Brain pericyte (primary cell): Measurements from ENCODE around the gene HPCAL4.

Experiments
- DNase-seq: peaks from one replicate; pipeline ENCODE4 v3.0.0-alpha.2; 2012; ENCODE audit warnings: low read depth, low spot score

Gene HPCAL4

GRCh38 chr1:39701049-39701439 lies 9.8 kb upstream of the HPCAL4 start:
- DNase-seq, result no peak

- DNase-seq, result no peak
These were observed 9.1 kb upstream of the HPCAL4 start for GRCh38 chr1:39700348-39700747.

GRCh38 chr1:39699419-39699818 lies 8.2 kb upstream of the HPCAL4 start:
- DNase-seq, result no peak

GRCh38 chr1:39698568-39698967 lies 7.3 kb upstream of the HPCAL4 start:
- no peak for DNase-seq

- DNase-seq, result no peak
These were observed 5.2 kb upstream of the HPCAL4 start for GRCh38 chr1:39696448-39696847.

GRCh38 chr1:39695016-39695415 lies 3.8 kb upstream of the HPCAL4 start:
- DNase-seq, result no peak

GRCh38 chr1:39694026-39694425 lies 2.8 kb upstream of the HPCAL4 start:
- DNase-seq, result no peak

GRCh38 chr1:39692152-39693074 lies 1.2 kb upstream of the HPCAL4 start:
- DNase-seq, result no peak

GRCh38 chr1:39690794-39691382 lies 345 bp downstream of the HPCAL4 start:
- DNase-seq, result no peak

- no peak for DNase-seq
These were observed 1.0 kb downstream of the HPCAL4 start for GRCh38 chr1:39690225-39690624.

- DNase-seq, result no peak
These were observed 1.6 kb downstream of the HPCAL4 start for GRCh38 chr1:39689635-39690034.

- no peak for DNase-seq
These were observed 2.0 kb downstream of the HPCAL4 start for GRCh38 chr1:39689214-39689613.

GRCh38 chr1:39688706-39689105 lies 2.5 kb downstream of the HPCAL4 start:
- DNase-seq, result no peak

GRCh38 chr1:39687243-39687642 lies 4.0 kb downstream of the HPCAL4 start:
- DNase-seq, result no peak

GRCh38 chr1:39685071-39685470 lies 6.2 kb downstream of the HPCAL4 start:
- DNase-seq, result no peak

- DNase-seq, result no peak
These were observed 6.9 kb downstream of the HPCAL4 start for GRCh38 chr1:39684313-39684664.

- no peak for DNase-seq
These were observed 7.5 kb downstream of the HPCAL4 start for GRCh38 chr1:39683591-39684312.

GRCh38 chr1:39681999-39682398 lies 9.2 kb downstream of the HPCAL4 start:
- no peak for DNase-seq

- no peak for DNase-seq
These were observed 9.9 kb downstream of the HPCAL4 start for GRCh38 chr1:39681294-39681693.

- DNase-seq, result no peak
These were observed 10.5 kb downstream of the HPCAL4 start for GRCh38 chr1:39680751-39681150.

GRCh38 chr1:39679821-39680220 lies 11.4 kb downstream of the HPCAL4 start:
- DNase-seq, result no peak

- no peak for DNase-seq
These were observed 12.3 kb downstream of the HPCAL4 start for GRCh38 chr1:39678889-39679288.

- no peak for DNase-seq
These were observed 13.6 kb downstream of the HPCAL4 start for GRCh38 chr1:39677645-39678044.
